Right kidney (tissue), 1 donor: ENCODE results near the gene IL21R.

Source experiments
- DNase-seq: peaks from one replicate; pipeline ENCODE4 v3.0.0-alpha.2; 2016

IL21R gene

GRCh38 chr16:27489421-27489820 lies 87.4 kb downstream of the IL21R start:
- no peak for DNase-seq

DNA sequence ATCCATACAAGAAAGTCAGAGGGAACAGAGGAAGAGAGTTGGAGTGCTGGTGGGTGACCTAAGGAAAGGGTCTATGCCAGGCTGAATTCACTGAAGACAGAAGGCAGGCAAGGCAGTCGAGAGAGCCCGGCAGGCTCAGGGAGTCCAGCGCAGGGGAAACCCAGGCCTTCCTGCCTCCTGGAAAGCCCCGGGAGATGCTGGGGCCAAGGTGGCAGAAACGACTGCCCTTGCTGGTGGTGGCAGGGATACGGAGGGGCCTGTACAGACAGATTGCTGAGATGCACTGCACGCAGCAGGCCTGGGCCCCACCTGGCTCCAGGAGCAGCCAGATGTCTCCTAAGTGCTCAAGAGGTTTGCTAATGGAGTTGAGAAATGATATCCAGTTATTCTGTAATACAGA lies 87.9 kb downstream of the IL21R start:
- DNase-seq, result no peak

DNA sequence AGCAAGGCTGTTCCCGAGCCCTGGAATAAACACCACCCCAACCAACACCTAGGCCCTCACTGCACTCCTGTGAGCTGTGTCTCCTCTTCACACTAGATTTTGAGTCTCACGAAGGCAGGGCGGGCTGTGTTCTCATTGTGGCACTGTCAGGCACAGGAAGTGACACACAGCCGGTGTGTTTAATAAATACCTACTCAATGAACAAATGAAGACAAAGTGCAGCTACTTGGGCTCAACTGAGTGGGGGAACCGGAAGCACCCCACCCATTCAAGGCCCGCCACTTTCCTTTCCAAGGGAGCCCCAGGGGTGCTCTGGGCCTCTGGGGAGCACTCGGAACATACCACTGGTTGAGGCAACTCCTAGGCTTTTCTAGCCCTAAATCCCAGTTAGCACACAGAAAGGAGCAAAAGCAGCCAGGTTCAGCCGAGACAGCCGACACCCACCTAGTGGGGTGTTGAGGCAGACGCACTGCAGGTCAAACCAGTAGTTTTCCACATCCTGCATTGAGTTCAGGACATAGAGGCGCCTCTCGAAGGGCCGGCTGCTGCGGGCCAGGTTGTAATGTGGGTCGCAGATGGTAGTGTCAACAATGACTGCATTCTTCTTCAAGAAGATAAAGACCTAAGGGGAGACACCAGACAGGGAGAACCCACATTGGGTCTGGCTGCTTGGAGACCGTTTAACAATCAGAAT lies 90.1 kb downstream of the IL21R start:
- DNase-seq, result no peak

DNA sequence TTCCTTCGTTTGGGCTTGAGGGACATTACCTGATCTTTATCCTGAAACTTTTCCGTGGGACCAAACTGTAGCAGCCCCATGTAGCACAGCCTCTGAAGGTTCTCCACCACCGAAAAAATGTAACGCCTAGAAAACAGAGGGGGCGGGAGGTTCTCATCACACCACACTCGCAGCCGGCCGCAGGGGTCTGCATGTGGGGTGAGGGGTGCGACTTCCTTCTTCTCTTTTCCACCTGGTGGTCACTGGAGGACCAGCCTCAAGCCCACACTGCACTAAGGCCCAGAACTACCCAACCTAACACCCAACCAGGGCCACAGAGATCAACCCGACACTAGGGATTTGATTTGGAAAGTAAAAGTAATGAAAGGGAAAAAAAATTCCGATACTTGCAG lies 90.6 kb downstream of the IL21R start:
- no peak for DNase-seq

DNA sequence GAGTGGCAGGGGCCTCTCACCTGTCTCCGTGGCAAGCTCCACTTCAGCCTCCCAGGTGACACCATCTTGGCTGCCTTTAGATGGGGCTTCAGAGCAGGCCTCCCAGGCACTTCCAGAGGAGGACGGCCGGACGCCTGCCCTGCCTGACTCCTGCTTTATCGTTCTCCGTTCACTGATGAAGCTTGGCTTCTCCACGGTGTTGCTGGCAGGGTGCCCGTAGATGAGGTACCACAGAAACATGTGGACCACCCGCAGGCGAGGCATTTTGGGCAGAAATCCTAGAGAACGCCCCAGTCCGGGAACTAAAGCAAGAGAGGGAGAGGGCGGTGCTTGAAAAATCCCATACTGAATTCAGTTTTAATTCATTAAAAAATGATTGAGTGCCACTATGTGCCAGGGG lies 93.2 kb downstream of the IL21R start:
- no peak for DNase-seq

DNA sequence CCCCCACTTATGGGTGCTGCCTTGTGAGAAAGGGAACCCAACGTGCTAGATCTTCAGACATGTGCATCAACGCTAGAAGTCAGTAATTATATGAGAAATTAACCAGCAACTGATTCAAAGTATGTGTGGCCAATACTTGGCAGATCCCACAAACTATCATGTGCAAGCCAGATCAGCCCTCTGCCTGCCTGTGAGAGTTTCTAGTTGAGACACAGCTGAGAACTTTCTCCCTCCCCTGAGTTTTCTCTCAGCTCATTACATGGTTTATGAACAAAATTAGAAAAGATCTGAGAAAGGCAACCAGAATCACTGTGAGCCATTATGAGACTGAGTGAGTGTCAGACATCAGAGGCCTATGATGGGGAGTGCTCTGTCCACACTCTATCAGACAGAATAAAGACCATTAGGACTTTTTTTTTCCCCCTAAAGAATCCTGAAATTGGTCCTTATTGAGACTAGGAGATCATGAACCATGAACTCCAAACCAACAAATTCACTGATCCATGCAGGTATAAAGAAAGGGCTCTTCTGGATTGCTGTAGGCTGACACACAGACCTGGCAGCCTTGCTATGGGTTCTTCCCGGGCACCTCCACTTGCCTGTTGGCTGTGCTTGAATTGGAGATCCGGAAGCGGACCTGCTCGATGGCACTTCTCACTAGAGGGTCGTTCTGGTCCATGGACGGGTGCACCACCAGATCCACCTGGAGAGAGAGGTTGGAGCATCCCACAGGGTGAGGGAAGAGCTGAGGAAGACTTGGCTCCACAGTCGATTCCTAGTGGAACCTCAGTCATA lies 96.3 kb downstream of the IL21R start:
- DNase-seq, result no peak

- no peak for DNase-seq
Measured at GRCh38 chr16:27498916-27499658, 97.1 kb downstream of the IL21R start.

GRCh38 chr16:27499659-27500055 lies 97.7 kb downstream of the IL21R start:
- DNase-seq, result no peak

GRCh38 chr16:27500801-27501200 lies 98.8 kb downstream of the IL21R start:
- DNase-seq, result no peak
